Activated CD4-positive, alpha-beta T cell treated with anti-CD3 and anti-CD28 coated beads for 36 hours (primary cell): Measurements from ENCODE around the gene SELP. TPM values are rescaled to one million over a fixed set of nuclear protein-coding genes. Genes with fewer than 3 reads are reported as not detected.
"Not testable (repeated sequence)": the region's sequence is repeated elsewhere in the genome, so short reads cannot be mapped to it uniquely, and the experiment has no call there.

Experiments used
- ATAC-seq: fragments of 200-7000 bp; cut with Tn5 transposase; one replicate; pipeline ENCODE4 v1.10.0; 2021; ENCODE audit warnings: mild to moderate bottlenecking, moderate library complexity
- CTCF ChIA-PET: fragments of 350-600 bp; sonication (Branson Sonifier 250); formaldehyde crosslinking; loops from one replicate; lab custom pipeline; 2021; ENCODE audit warnings: antibody characterized with exemption; lab: Charles Lee
- POLR2A ChIA-PET: fragments of 350-600 bp; sonication (Branson Sonifier 250); formaldehyde crosslinking; loops from one replicate; lab custom pipeline; 2021; ENCODE audit warnings: antibody characterized with exemption, inconsistent platforms; lab: Charles Lee
- DNase-seq: peaks from one replicate; pipeline ENCODE4 v3.0.0-alpha.2; 2020
- H3K27ac Mint-ChIP-seq: one replicate; pipeline ENCODE4 v1.8.0; 2021; ENCODE audit warnings: mixed read lengths
- H3K27me3 Mint-ChIP-seq: one replicate; pipeline ENCODE4 v1.8.0; 2021; ENCODE audit warnings: mixed read lengths
- H3K36me3 Mint-ChIP-seq: one replicate; pipeline ENCODE4 v1.8.0; 2021; ENCODE audit warnings: low read depth, mixed read lengths
- H3K4me1 Mint-ChIP-seq: one replicate; pipeline ENCODE4 v1.8.0; 2021; ENCODE audit warnings: mixed read lengths
- H3K4me3 Mint-ChIP-seq: one replicate; pipeline ENCODE4 v1.8.0; 2021; ENCODE audit warnings: mild to moderate bottlenecking, moderate library complexity, mixed read lengths
- H3K9me3 Mint-ChIP-seq: one replicate; pipeline ENCODE4 v1.8.0; 2021; ENCODE audit warnings: low read depth, mixed read lengths
- intact Hi-C, 2 experiments: fragments of 100-400 bp; cut with DNase I in 1 of 2; cut with micrococcal nuclease in 1 of 2; formaldehyde crosslinking; loops; one replicate each; pipeline versions ENCODE4 v1.14.2 to v1.15.1; 2022 to 2024; cut with DNase I, micrococcal nuclease
- total RNA-seq, 2 experiments: library from RNA; stranded (reverse); gene quantifications; one replicate each; pipeline ENCODE4 v1.2.3, GENCODE V29; 2021

SELP gene
- 1 to 10 TPM in 1 of 2 experiments, under 1 TPM in 1; 0.50 to 1.4 TPM for total RNA-seq

- Mint-ChIP-seq H3K9me3 (peaks cover 22% of the 10 kb centered on the region), H3K36me3 (peaks cover 22% of the 10 kb centered on the region), H3K4me1 (peaks cover 61% of the 10 kb centered on the region), H3K4me3 (no peak within 1 kb of the TSS), H3K27ac (no peak within 1 kb of the TSS), H3K27me3 (no peaks in the 10 kb centered on the region)
- CTCF ChIA-PET, result interaction anchor here (1.5 kb wide), 1 partner anchor 82 kb away, joined by 5 read pairs; no protein-coding TSS in a partner anchor
- intact Hi-C loops, result loop anchor here in 1 of 2 experiments (5.0 kb wide), 1 partner anchor 47 kb away; no protein-coding TSS in a partner anchor
- POLR2A ChIA-PET, result no interaction called here
- ATAC-seq, result no peak
- DNase-seq, result no peak
These were observed at the start of gene SELP for GRCh38 chr1:169630006-169630405. SELP (minus strand) TSS chr1:169630124; CDS start chr1:169630074, 50 bp downstream.

GRCh38 chr1:169679692-169680091 is 49.8 kb upstream of the SELP start:
- CTCF ChIA-PET, result interaction anchor here (0.7 to 5.4 kb wide), 7 partner anchors 9 to 130 kb away, joined by 3 to 52 read pairs (median 4); partner anchors contain the start of gene F5
- intact Hi-C loops, result loop anchor here in 1 of 2 experiments (1.0 to 5.0 kb wide), 3 partner anchors 13 to 47 kb away; partner anchors contain the start of gene SELP
- peak overlapping the region; percentile 95 for H3K27ac Mint-ChIP-seq
- DNase-seq (no peak), ATAC-seq (no peak)
- H3K4me1 Mint-ChIP-seq, result peaks cover 65% of the 10 kb centered on the region
- H3K4me3 Mint-ChIP-seq, result no peak overlapping the region
- H3K36me3 Mint-ChIP-seq, result no peaks in the 10 kb centered on the region
- no peaks in the 10 kb centered on the region for H3K9me3 Mint-ChIP-seq
- POLR2A ChIA-PET, result interaction anchor here (1.5 kb wide), 1 partner anchor 13 kb away, joined by 4 read pairs; no protein-coding TSS in a partner anchor
- H3K27me3 Mint-ChIP-seq, result no peaks in the 10 kb centered on the region

GRCh38 chr1:169676001-169676400 is 46.1 kb upstream of the SELP start:
- Mint-ChIP-seq H3K4me1 (peaks cover 61% of the 10 kb centered on the region), H3K27ac (peak overlapping the region; percentile 63), H3K27me3 (no peaks in the 10 kb centered on the region), H3K4me3 (no peak overlapping the region), H3K36me3 (peaks cover 3% of the 10 kb centered on the region), H3K9me3 (peaks cover 4% of the 10 kb centered on the region)
- ChIA-PET CTCF (interaction anchor here (1.2 to 1.7 kb wide), 3 partner anchors 16 to 74 kb away, joined by 4 to 5 read pairs (median 4); no protein-coding TSS in a partner anchor), POLR2A (no interaction called here)
- ATAC-seq (no peak), DNase-seq (no peak)
- intact Hi-C loops, result loop anchor here in 1 of 2 experiments (5.0 kb wide), 1 partner anchor 44 kb away; the partner anchor contains the start of gene SELP

- H3K9me3 Mint-ChIP-seq, result peaks cover 6% of the 10 kb centered on the region
- H3K36me3 Mint-ChIP-seq, result peaks cover 27% of the 10 kb centered on the region
- ATAC-seq, result no peak
- H3K27ac Mint-ChIP-seq, result no peak overlapping the region
- ChIA-PET CTCF (interaction anchor here (0.6 to 2.5 kb wide), 8 partner anchors 8 to 65 kb away, joined by 3 to 8 read pairs (median 4); no protein-coding TSS in a partner anchor), POLR2A (interaction anchor here (0.6 kb wide), 1 partner anchor 30 kb away, joined by 7 read pairs; no protein-coding TSS in a partner anchor)
- H3K4me3 Mint-ChIP-seq, result no peak overlapping the region
- H3K27me3 Mint-ChIP-seq, result no peaks in the 10 kb centered on the region
- no peak for DNase-seq
- peaks cover 57% of the 10 kb centered on the region for H3K4me1 Mint-ChIP-seq
- intact Hi-C loops, result no loop called here
These were observed 40.9 kb upstream of the SELP start for GRCh38 chr1:169670836-169671235.

GRCh38 chr1:169670244-169670643 is 40.3 kb upstream of the SELP start:
- ChIA-PET CTCF (interaction anchor here (0.6 to 2.5 kb wide), 7 partner anchors 9 to 37 kb away, joined by 3 to 8 read pairs (median 3); no protein-coding TSS in a partner anchor), POLR2A (interaction anchor here (0.6 kb wide), 1 partner anchor 31 kb away, joined by 7 read pairs; no protein-coding TSS in a partner anchor)
- H3K9me3 Mint-ChIP-seq, H3K4me3 Mint-ChIP-seq, intact Hi-C loops, H3K27me3 Mint-ChIP-seq, ATAC-seq, DNase-seq: not testable (repeated sequence)
- peaks cover 27% of the 10 kb centered on the region for H3K36me3 Mint-ChIP-seq
- peaks cover 52% of the 10 kb centered on the region for H3K4me1 Mint-ChIP-seq
- peak overlapping the region; percentile 61 for H3K27ac Mint-ChIP-seq

- CTCF ChIA-PET, result interaction anchor here (1.2 to 1.4 kb wide), 2 partner anchors 55 to 66 kb away, joined by 3 to 5 read pairs; no protein-coding TSS in a partner anchor
- H3K27me3 Mint-ChIP-seq, H3K9me3 Mint-ChIP-seq, POLR2A ChIA-PET: not testable (repeated sequence)
- ATAC-seq (peak; percentile 40), DNase-seq (peak; percentile 45)
- peak overlapping the region; percentile 94 for H3K27ac Mint-ChIP-seq
- peaks cover 33% of the 10 kb centered on the region for H3K36me3 Mint-ChIP-seq
- peak overlapping the region; percentile 60 for H3K4me3 Mint-ChIP-seq
- peaks cover 62% of the 10 kb centered on the region for H3K4me1 Mint-ChIP-seq
- intact Hi-C loops, result loop anchor here (1.0 to 2.0 kb wide), 2 partner anchors 13 to 25 kb away; no protein-coding TSS in a partner anchor
These were observed 38.0 kb upstream of the SELP start for GRCh38 chr1:169667699-169668596.

- H3K27me3 Mint-ChIP-seq, POLR2A ChIA-PET, H3K9me3 Mint-ChIP-seq, DNase-seq: not testable (repeated sequence)
- CTCF ChIA-PET, result interaction anchor here (0.7 to 1.0 kb wide), 2 partner anchors 45 to 66 kb away, joined by 3 to 4 read pairs; no protein-coding TSS in a partner anchor
- Mint-ChIP-seq H3K36me3 (peaks cover 31% of the 10 kb centered on the region), H3K4me1 (peaks cover 65% of the 10 kb centered on the region), H3K27ac (peak overlapping the region; percentile 94), H3K4me3 (peak overlapping the region; percentile 60)
- intact Hi-C loops, result loop anchor here (1.0 to 2.0 kb wide), 2 partner anchors 14 to 26 kb away; no protein-coding TSS in a partner anchor
- ATAC-seq, result peak; percentile 97
These were observed 37.3 kb upstream of the SELP start for GRCh38 chr1:169667227-169667639.

- H3K4me3 Mint-ChIP-seq, result peak overlapping the region; percentile 63
- intact Hi-C loops, DNase-seq, CTCF ChIA-PET, ATAC-seq, POLR2A ChIA-PET, H3K27me3 Mint-ChIP-seq: not testable (repeated sequence)
- peaks cover 31% of the 10 kb centered on the region for H3K36me3 Mint-ChIP-seq
- peaks cover 56% of the 10 kb centered on the region for H3K4me1 Mint-ChIP-seq
- peak overlapping the region; percentile 3 for H3K27ac Mint-ChIP-seq
- H3K9me3 Mint-ChIP-seq, result peaks cover 13% of the 10 kb centered on the region
These were observed 32.8 kb upstream of the SELP start for GRCh38 chr1:169662680-169663079.

- DNase-seq, H3K27me3 Mint-ChIP-seq, H3K27ac Mint-ChIP-seq, ATAC-seq, intact Hi-C loops, H3K4me3 Mint-ChIP-seq, POLR2A ChIA-PET: not testable (repeated sequence)
- peaks cover 29% of the 10 kb centered on the region for H3K36me3 Mint-ChIP-seq
- CTCF ChIA-PET, result interaction anchor here (0.6 to 1.7 kb wide), 4 partner anchors 20 to 394 kb away, joined by 3 to 6 read pairs (median 4); no protein-coding TSS in a partner anchor
- H3K9me3 Mint-ChIP-seq, result peaks cover 21% of the 10 kb centered on the region
- peaks cover 53% of the 10 kb centered on the region for H3K4me1 Mint-ChIP-seq
These were observed 31.1 kb upstream of the SELP start for GRCh38 chr1:169661066-169661465.

- CTCF ChIA-PET, result interaction anchor here (1.1 to 1.5 kb wide), 2 partner anchors 12 to 22 kb away, joined by 3 read pairs; no protein-coding TSS in a partner anchor
- intact Hi-C loops, ATAC-seq, H3K27ac Mint-ChIP-seq, POLR2A ChIA-PET, DNase-seq, H3K27me3 Mint-ChIP-seq, H3K4me3 Mint-ChIP-seq: not testable (repeated sequence)
- H3K4me1 Mint-ChIP-seq, result peaks cover 68% of the 10 kb centered on the region
- peaks cover 26% of the 10 kb centered on the region for H3K36me3 Mint-ChIP-seq
- H3K9me3 Mint-ChIP-seq, result peaks cover 21% of the 10 kb centered on the region
These were observed 28.9 kb upstream of the SELP start for GRCh38 chr1:169658777-169659176.
